A549 (cell line): ENCODE results near the gene CST4. TPM values are rescaled to one million over a fixed set of nuclear protein-coding genes. Genes with fewer than 3 reads are reported as not detected.
"Not testable (repeated sequence)": the region's sequence is repeated elsewhere in the genome, so short reads cannot be mapped to it uniquely, and the experiment has no call there.

Experiments
- ATAC-seq, 2 experiments: fragments of 200-7000 bp in 1 of 2; fragments of >200 bp in 1 of 2; cut with Nextera tagmentation in 1 of 2; cut with Tn5 transposase in 1 of 2; 3 replicates each; pipeline versions ENCODE4 v1.8.0 to v1.9.1; 2018 to 2020; ENCODE audit warnings: mild to moderate bottlenecking in 1 of 2, moderate library complexity in 1 of 2
- CTCF ChIA-PET: fragments of 300-600 bp; sonication (Branson Sonifier 250); formaldehyde crosslinking; extraction: SDS; loops from one replicate; lab custom pipeline; 2021; ENCODE audit warnings: antibody characterized with exemption, inconsistent platforms; lab: Yijun Ruan, JAX
- POLR2A ChIA-PET: fragments of 350-600 bp; formaldehyde crosslinking; extraction: SDS; loops from one replicate; lab custom pipeline; 2021; ENCODE audit warnings: antibody characterized with exemption, inconsistent platforms; lab: Yijun Ruan, JAX
- DNase-seq, 2 experiments: peaks; one replicate each; pipeline versions ENCODE4 v3.0.0 to v3.0.0-alpha.2; 2011 to 2016; ENCODE audit warnings: low read depth in 1 of 2, low spot score in 1 of 2
- FAIRE-seq: peaks from 2 replicates; lab custom pipeline; 2011; peaks lifted over from hg19 to GRCh38; lab: Jason Lieb, UNC
- H3K27ac ChIP-seq, 2 experiments: fragments of >200 bp; sonication (Bioruptor Twin); formaldehyde crosslinking; 3 replicates each; pipeline ENCODE4 v1.5.1; 2016 to 2017
- H3K4me1 ChIP-seq: fragments of >200 bp; sonication (Bioruptor Twin); formaldehyde crosslinking; 3 replicates; pipeline ENCODE4 v1.6.1; 2016
- H3K4me2 ChIP-seq: fragments of >200 bp; sonication (Bioruptor Twin); formaldehyde crosslinking; 3 replicates; pipeline ENCODE4 v1.6.1; 2016
- H3K4me3 ChIP-seq: fragments of >200 bp; sonication (Bioruptor Twin); formaldehyde crosslinking; 3 replicates; pipeline ENCODE4 v1.5.1; 2016
- H3K9me3 ChIP-seq: fragments of >200 bp; sonication (Bioruptor Twin); formaldehyde crosslinking; 3 replicates; pipeline ENCODE4 v1.6.1; 2016
- ATOH8 ChIP-seq: fragments of 250-450 bp; sonication (Bioruptor Pico); IDR thresholded peaks from 2 replicates; pipeline ENCODE4 v1.5.0; 2020; ENCODE audit warnings: low read depth, mild to moderate bottlenecking, moderate library complexity
- CBX8 ChIP-seq: fragments of 200-600 bp; sonication (generic); IDR thresholded peaks from 2 replicates; pipeline ENCODE4 v1.6.1; 2016
- CEBPB ChIP-seq, 2 experiments: fragments of >200 bp in 1 of 2; sonication (Bioruptor Twin) in 1 of 2; formaldehyde crosslinking in 1 of 2; IDR thresholded peaks; 2 replicates each; pipeline ENCODE4 v1.6.1; 2012 to 2016
- E2F6 ChIP-seq: IDR thresholded peaks from 2 replicates; pipeline ENCODE4 v1.6.1; 2012; ENCODE audit warnings: low read depth, borderline replicate concordance
- EHF ChIP-seq: fragments of 250-450 bp; sonication (Bioruptor Pico); IDR thresholded peaks from 2 replicates; pipeline ENCODE4 v1.5.0; 2020; ENCODE audit warnings: mild to moderate bottlenecking
- ESRRA ChIP-seq: fragments of 150-350 bp; IDR thresholded peaks from 2 replicates; pipeline ENCODE4 v1.6.1; 2014; ENCODE audit warnings: mild to moderate bottlenecking, low read length, borderline replicate concordance
- FOXS1 ChIP-seq: fragments of 250-450 bp; sonication (Bioruptor Pico); IDR thresholded peaks from 2 replicates; pipeline ENCODE4 v1.5.0; 2020; ENCODE audit warnings: mild to moderate bottlenecking, moderate library complexity
- HOXA7 ChIP-seq: fragments of 250-450 bp; sonication (Bioruptor Pico); IDR thresholded peaks from 2 replicates; pipeline ENCODE4 v1.5.0; 2020; ENCODE audit warnings: mild to moderate bottlenecking, moderate library complexity
- KDM1A ChIP-seq: fragments of 200-600 bp; sonication (generic); IDR thresholded peaks from 2 replicates; pipeline ENCODE4 v1.6.1; 2016; ENCODE audit warnings: low read depth, mild to moderate bottlenecking
- KDM5A ChIP-seq: fragments of 200-600 bp; sonication (generic); IDR thresholded peaks from 2 replicates; pipeline ENCODE4 v1.6.1; 2016; ENCODE audit warnings: antibody characterized with exemption, mild to moderate bottlenecking
- MAZ ChIP-seq: fragments of 150-350 bp; IDR thresholded peaks from 2 replicates; pipeline ENCODE4 v1.6.1; 2014; ENCODE audit warnings: antibody characterized with exemption, low read depth, low read length, borderline replicate concordance
- NPAS2 ChIP-seq: fragments of 250-450 bp; sonication (Bioruptor Pico); IDR thresholded peaks from 2 replicates; pipeline ENCODE4 v1.8.0; 2022; ENCODE audit warnings: mild to moderate bottlenecking, moderate library complexity, borderline replicate concordance
- POLR2A ChIP-seq: IDR thresholded peaks from 2 replicates; pipeline ENCODE4 v1.6.1; 2012; ENCODE audit warnings: mild to moderate bottlenecking, low read length
- REST ChIP-seq: fragments of 200-600 bp; sonication (generic); IDR thresholded peaks from 2 replicates; pipeline ENCODE4 v1.6.1; 2016; ENCODE audit warnings: antibody characterized with exemption, mild to moderate bottlenecking, moderate library complexity
- SMC3 ChIP-seq: fragments of >200 bp; sonication (Bioruptor Twin); formaldehyde crosslinking; IDR thresholded peaks from 3 replicates; pipeline ENCODE4 v1.6.1; 2018; ENCODE audit warnings: inconsistent platforms
- TFCP2L1 ChIP-seq: fragments of 250-450 bp; sonication (Bioruptor Pico); IDR thresholded peaks from 2 replicates; pipeline ENCODE4 v1.5.0; 2021; ENCODE audit warnings: mild to moderate bottlenecking
- USF2 ChIP-seq: fragments of 450-650 bp; IDR thresholded peaks from 2 replicates; pipeline ENCODE4 v1.6.1; 2014; ENCODE audit warnings: antibody characterized with exemption
- ZNF302 ChIP-seq: fragments of 250-450 bp; sonication (Bioruptor Pico); IDR thresholded peaks from 2 replicates; pipeline ENCODE4 v1.9.0; 2021; ENCODE audit warnings: inconsistent platforms, mild to moderate bottlenecking, moderate library complexity
- ZSCAN20 ChIP-seq: fragments of 250-450 bp; sonication (Bioruptor Pico); IDR thresholded peaks from 2 replicates; pipeline ENCODE4 v1.8.0; 2022; ENCODE audit warnings: mild to moderate bottlenecking, moderate library complexity
- WGBS: methylation state at CpG from one replicate; pipeline ENCODE4 v1.1.6; 2017; ENCODE audit errors: missing lambda C conversion rate; 5-methylcytosine and 5-hydroxymethylcytosine counted together
- polyA plus RNA-seq, 4 experiments: library from polyadenylated mRNA; depleted of rRNA in 3 of 4; stranded (reverse); fragments of >200 nt; fragmentation: RNase III in 1 of 4; extraction: RNeasy Plus Mini Kit Qiagen cat#74134 plus additional on column Dnase treatment in 1 of 4; gene quantifications; 2 replicates in 3 of 4; 3 replicates in 1 of 4; pipeline ENCODE4 v1.2.3, GENCODE V29; 2011 to 2017
- TF ChIP-seq, protein P1 (sequence below): IDR thresholded peaks from 2 replicates; pipeline ENCODE4 v1.6.1; 2012
- TF ChIP-seq, protein P2 (sequence below): fragments of >200 bp; sonication (Bioruptor Twin); formaldehyde crosslinking; IDR thresholded peaks from 2 replicates; pipeline ENCODE4 v1.6.1; 2016
- TF ChIP-seq, protein P3 (sequence below): IDR thresholded peaks from 2 replicates; pipeline ENCODE4 v1.6.1; 2012

Gene CST4
- polyA plus RNA-seq, 2 of the 4 experiments (the other 2 are of a cell fraction) = not detected

GRCh38 chr20:23700931-23701330 is 12.1 kb upstream of the CST4 start:
- 39% methylated on average over 3 of the region's 3 CpGs for WGBS
- ChIA-PET POLR2A (no interaction called here), CTCF (interaction anchor here (2.5 kb wide), 1 partner anchor 33 kb away, joined by 8 read pairs; no protein-coding TSS in a partner anchor)
- ATAC-seq (no peak), DNase-seq (no peak), FAIRE-seq (no peak)
- H3K4me1 ChIP-seq = no peaks in the 10 kb centered on the region
- H3K4me3 ChIP-seq = no peak overlapping the region
- no peak overlapping the region for H3K4me2 ChIP-seq
- H3K27ac ChIP-seq = no peak overlapping the region
- H3K9me3 ChIP-seq = no peaks in the 10 kb centered on the region
- no peak for TF ChIP-seq SMC3
- TF ChIP-seq TFCP2L1 (CRISPR knock-in tag) = no peak
- no peak for TF ChIP-seq USF2
- no peak for TF ChIP-seq REST
- TF ChIP-seq, protein P1, sequence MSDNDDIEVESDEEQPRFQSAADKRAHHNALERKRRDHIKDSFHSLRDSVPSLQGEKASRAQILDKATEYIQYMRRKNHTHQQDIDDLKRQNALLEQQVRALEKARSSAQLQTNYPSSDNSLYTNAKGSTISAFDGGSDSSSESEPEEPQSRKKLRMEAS = no peak
- TF ChIP-seq, protein P2, sequence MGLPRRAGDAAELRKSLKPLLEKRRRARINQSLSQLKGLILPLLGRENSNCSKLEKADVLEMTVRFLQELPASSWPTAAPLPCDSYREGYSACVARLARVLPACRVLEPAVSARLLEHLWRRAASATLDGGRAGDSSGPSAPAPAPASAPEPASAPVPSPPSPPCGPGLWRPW = no peak
- TF ChIP-seq, all 56 proteins: peak for 0

- no peak for FAIRE-seq
Measured at GRCh38 chr20:23697947-23698346, 9.1 kb upstream of the CST4 start.

GRCh38 chr20:23695068-23695395 is 6.2 kb upstream of the CST4 start:
- DNase-seq, FAIRE-seq, H3K4me2 ChIP-seq, H3K9me3 ChIP-seq, H3K4me1 ChIP-seq, ATAC-seq, H3K4me3 ChIP-seq, POLR2A ChIA-PET, H3K27ac ChIP-seq: not testable (repeated sequence)
- CTCF ChIA-PET = interaction anchor here (0.6 kb wide), 1 partner anchor 1090 kb away, joined by 3 read pairs; no protein-coding TSS in a partner anchor

More at GRCh38 chr20:23697947-23698346, 9.1 kb upstream of the CST4 start:
- Histone ChIP-seq H3K9me3 (no peaks in the 10 kb centered on the region), H3K4me1 (no peaks in the 10 kb centered on the region), H3K4me2 (no peak overlapping the region), H3K27ac (no peak overlapping the region), H3K4me3 (no peak overlapping the region)
- DNase-seq = no peak
- CTCF ChIA-PET = interaction anchor here (1.6 kb wide), 1 partner anchor 29 kb away, joined by 4 read pairs; no protein-coding TSS in a partner anchor
- POLR2A ChIA-PET = no interaction called here
- ATAC-seq = no peak
- 11% methylated on average over 1 of the region's 1 CpG for WGBS
- TF ChIP-seq POLR2A (no peak), FOXS1 (CRISPR knock-in tag) (no peak), KDM1A (no peak), ESRRA (no peak), HOXA7 (CRISPR knock-in tag) (no peak), CEBPB (IDR thresholded peaks at IDR 0.05) (no peak), ZSCAN20 (CRISPR knock-in tag) (no peak), ATOH8 (no peak), CBX8 (no peak), E2F6 (no peak), ZNF302 (CRISPR knock-in tag) (no peak), KDM5A (no peak), MAZ (no peak), EHF (CRISPR knock-in tag) (no peak), SMC3 (no peak), NPAS2 (no peak)
- TF ChIP-seq, protein P3, sequence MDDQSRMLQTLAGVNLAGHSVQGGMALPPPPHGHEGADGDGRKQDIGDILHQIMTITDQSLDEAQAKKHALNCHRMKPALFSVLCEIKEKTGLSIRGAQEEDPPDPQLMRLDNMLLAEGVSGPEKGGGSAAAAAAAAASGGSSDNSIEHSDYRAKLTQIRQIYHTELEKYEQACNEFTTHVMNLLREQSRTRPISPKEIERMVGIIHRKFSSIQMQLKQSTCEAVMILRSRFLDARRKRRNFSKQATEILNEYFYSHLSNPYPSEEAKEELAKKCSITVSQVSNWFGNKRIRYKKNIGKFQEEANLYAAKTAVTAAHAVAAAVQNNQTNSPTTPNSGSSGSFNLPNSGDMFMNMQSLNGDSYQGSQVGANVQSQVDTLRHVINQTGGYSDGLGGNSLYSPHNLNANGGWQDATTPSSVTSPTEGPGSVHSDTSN = no peak
- TF ChIP-seq, protein P1 = no peak
- TF ChIP-seq, all 56 proteins: peak for 0

GRCh38 chr20:23694178-23695067 is 5.6 kb upstream of the CST4 start:
- H3K4me1 ChIP-seq, H3K27ac ChIP-seq, DNase-seq, ATAC-seq, H3K4me2 ChIP-seq, FAIRE-seq, POLR2A ChIA-PET, H3K9me3 ChIP-seq, H3K4me3 ChIP-seq: not testable (repeated sequence)
- CTCF ChIA-PET = interaction anchor here (1.2 kb wide), 1 partner anchor 26 kb away, joined by 4 read pairs; no protein-coding TSS in a partner anchor
- 61% methylated on average over 12 of the region's 12 CpGs for WGBS
